HG03097 (cell line): Measurements from ENCODE around the gene SGK1.

Experiments used
- ATAC-seq: cut with Tn5 transposase; IDR thresholded peaks from one replicate; pipeline ENCODE4 v1.9.1; 2021; ENCODE audit not compliant: unreplicated experiment, low FRiP score

SGK1 gene

DNA sequence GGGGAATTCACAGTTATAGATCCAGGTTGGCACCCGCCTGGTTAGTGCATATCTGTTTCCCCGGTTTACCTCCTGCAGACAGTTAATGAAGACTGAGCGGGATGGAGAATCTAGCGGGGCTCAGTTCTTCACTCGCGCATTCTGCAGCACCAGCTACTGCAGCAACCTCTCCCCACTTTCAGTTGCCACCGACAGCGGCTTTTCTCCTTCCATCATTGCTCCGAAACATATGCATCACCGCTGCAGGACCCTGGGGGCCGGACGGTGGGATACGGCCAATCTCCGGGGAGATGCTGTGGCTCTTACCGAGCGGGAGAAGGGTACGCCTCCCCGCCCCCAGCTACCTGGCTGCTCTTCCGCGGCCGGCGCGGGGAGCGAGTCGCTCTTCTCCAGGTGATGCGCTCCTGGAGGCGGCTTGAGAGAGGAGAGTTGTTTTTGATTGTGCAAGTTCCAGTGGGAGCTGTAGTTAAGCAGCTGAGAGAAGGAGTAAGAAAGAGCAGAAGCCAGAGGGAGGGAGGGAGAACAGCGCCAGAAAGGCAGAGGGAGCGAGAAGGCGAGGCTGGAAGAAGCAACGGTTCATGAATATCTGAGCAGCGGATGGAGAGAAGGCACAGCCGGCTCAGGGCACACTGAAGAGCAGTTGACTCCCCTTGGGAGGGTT lies at the start of gene SGK1:
TSS of gene SGK1 (minus strand) at position 642 of the 661 bp plus-strand sequence. CDS start 652 bp downstream, outside the sequence.
- ATAC-seq = no peak

DNA sequence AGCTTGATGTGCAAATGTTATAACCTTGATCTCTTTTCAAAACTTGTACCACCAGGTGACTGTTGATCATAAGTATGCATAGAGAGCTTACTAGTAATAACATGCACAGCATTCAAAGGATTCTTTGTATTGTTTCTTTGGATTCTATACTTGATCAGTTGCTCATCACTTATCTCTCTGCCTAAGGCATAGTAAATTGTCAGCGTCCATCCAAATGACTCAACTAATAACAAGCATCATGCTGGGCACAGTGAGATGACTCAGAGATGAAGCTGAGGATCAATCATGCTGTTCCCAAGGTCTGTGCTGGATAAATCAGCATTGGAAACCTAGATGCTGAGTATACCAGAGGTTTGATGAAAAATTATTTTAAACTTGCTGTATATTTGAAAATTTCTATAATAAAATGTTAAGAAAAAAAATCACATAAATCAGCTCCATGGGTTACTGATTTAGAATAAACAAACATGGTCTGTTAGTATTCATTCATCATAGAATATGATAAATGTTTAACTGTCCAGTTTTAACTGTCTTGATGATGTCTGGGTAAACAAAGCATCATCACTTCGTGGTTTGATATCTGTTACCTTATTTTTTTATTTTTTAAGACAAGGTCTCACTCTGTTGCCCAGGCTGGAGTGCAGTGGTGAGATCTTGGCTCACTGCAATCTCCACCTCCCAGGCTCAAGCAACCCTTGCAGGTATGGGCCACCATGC lies 45.6 kb upstream of the SGK1 start:
- ATAC-seq = no peak

DNA sequence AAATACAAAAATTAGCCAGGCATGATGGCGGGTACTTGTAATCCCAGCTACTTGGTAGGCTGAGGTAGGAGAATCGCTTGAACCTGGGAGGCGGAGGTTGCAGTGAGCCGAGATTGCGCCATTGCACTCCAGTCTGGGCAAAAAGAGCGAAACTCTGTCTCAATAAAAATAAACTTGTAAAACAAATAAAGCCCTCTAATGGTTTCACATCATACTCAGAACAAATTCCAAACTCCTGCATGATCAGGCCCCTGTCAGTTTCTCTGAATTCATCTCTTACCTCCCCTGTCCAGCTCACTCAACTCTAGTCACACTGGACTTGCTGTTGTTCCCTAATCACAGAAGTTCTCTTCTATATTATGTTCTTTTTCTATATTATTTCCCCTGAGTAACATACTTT lies 43.1 kb upstream of the SGK1 start:
- ATAC-seq = no peak

DNA sequence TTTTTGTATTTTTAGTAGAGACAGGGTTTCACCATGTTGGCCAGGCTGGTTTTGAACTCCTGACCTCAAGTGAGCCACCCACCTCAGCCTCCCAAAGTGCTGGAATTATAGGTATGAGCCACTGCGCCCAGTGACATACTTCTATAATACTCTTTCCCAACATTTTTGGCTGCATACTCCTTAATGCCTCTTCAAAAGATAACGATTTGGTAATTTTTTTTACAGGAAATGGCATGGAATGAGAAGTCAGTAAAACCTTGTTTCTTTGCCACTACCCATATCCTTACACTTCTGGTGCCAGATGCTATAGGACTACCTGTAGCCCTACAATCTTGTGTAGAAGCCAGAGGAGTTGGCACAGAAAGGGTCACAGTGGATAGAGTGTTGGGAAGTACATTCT lies 41.4 kb upstream of the SGK1 start:
- ATAC-seq = no peak

DNA sequence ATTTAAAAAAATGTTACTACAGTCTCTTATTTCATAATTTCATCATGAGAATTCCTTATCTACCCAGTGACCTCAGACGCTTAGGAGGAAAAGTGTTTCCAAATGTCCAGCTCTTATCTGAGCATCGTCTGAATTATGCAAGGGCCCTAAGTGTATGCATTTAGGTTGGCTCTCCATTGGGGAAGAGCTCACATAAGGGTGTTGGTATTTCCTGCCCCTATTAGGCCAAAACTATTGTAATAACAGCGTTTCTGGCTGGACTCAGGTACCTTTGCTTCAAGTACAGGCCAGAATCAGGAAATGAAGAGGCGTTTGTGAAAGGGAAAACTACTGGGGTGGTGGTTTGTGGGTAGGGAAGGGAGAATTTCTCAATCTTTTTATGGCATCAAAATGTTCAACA lies 40.4 kb upstream of the SGK1 start:
- ATAC-seq = no peak

DNA sequence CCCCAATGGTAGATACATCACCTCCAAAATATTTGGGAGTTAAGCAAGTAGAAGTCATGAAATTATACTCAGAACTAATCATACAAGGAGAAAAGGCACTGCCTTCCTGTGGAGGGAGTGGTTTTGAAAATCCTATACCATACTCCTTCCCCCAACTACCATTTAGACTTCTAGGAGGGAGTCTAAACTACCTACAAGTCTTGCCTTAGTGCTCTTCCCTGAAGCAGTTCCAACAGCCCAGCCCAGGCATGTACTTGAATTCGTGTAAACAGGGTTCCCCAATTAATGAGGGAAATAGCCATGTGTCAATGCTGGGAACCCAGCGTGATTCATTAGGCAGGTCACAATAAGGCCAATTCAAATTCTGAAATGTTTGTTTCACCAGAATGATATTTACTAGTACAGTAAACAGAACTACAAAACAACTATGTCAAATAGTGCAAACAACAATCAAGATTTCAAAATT lies 39.1 kb upstream of the SGK1 start:
- no peak for ATAC-seq

DNA sequence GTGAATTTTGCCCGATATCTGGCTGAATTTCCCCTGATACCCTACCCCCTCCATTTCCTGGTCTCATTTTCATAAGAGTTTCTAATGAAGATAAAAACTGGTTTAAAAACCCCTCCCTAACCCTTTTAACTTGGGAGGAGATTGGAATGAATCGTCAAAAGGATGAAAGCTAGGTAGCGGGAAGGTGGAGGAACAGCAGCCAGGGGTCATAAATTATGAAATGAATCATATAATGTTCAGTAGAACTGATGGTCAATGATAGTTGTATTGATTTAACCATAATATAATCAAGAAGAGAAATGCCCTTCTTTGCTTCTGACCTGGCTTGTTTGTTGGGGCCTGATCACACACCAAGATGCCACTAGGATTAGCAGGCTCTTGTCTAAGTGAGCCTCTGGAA lies 38.5 kb upstream of the SGK1 start:
- no peak for ATAC-seq

DNA sequence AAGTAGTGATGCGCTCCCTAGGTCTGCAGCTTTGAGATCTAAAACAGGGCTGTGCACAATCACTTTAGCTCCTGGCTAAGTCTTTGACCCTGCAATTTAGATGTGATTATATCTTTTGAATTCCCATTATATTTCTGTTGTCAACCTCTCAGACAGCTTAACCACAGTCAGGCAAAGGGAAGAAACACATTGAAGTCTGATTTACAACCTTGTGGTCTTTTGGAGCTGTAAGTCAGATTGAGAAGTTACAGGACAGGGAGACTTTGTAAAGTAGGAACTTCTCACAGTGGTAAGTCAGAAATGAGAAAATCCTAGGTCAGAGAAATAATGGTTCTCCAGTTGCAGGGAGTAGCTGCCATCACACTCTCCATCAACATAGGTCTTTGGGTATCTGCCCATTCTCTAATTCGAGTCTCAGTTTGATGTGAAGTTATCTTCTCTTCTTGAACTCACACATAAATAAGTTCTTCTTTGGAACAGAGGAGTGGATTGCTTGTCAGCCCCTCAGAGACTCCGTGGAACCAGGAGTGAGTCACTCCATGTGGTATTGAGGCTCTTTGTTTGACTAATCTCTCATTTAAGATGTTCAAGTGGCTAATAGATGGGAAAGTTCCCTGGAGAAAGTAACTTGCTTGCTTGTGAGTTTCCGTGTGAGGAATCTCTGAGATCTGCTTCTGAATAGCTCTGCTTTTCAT lies 35.0 kb upstream of the SGK1 start:
- no peak for ATAC-seq

DNA sequence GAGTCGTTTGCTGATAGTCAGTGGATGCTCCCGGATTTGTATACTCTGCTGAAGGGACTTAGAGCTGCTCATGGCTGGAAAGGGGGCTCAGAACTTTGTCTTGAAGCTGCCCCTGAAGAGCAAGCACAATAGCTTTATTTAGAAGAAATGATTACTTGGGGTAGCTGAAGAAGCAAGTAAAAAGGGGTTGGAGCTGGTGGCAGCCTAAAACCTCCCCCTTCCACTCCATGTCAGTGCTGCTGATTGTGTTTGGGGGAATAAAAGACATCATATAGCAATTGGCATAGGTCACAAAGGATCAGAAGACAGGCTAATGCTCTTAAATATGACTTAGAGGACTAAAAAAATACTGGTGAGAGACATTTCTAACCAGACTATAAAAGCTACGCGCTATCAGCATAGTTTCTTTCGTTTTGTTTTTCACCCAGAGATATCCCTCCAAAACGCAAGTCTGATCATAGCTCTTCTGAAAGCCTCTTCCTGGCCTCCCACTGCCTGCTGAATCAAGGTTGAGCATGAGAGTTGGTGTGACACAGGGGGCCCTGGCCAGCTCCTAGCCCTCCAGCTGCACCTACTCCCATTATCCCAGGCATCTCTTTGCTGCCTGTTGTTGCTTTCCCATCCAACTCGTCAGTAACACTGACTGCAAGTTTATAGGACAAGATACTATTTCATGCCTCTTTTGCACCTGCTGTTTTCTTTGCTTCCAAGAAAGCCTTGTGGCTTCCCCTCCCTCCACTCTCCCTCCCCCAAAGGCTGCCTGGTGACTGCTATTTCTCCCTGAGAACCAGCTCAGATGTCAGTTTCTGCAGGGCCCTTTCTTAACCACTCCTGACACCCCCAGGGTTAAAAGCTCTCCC lies 33.9 kb upstream of the SGK1 start:
- ATAC-seq = no peak

DNA sequence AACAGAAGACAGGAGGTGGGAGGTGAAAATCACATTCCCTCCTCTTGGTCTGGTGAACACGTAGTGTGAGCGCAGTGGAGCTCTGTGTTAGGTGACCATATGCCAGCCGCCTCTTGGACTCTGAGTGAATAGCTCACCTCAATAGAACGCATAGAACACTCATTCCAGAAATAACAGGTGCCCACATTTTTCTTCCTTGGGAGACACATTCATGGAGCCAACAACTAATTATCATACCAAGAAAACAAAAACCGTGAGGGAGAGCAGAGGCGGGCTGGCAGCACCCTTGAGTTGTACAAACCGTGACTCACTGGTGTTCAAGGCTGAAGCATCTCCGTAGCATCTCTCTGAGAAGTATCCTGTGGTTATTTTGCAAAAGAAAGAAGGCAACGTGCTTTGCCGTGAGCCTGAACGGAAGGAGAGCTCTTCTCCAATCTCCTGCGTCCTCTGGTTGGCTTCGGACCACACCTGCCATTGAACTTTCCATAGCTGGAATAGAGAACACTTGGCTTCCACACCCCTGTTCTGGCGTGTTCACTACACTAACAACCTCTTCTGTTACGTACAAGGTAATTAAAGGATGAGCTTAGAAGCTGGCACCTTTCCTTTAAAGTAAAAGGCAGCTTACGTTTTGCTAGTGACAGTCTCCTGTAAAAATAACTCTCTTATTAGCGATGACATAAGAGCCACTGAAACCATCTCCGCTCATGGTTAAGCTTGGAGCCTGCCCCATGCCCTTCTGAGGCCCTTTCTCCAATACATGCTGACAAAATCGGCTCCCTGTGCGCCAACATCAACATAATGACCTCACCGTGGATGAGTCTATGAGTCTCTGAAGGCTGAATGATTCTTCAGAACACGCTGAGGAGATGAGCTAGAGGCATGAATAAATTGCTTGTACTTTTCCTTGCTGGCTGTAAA lies 30.2 kb upstream of the SGK1 start:
- no peak for ATAC-seq

DNA sequence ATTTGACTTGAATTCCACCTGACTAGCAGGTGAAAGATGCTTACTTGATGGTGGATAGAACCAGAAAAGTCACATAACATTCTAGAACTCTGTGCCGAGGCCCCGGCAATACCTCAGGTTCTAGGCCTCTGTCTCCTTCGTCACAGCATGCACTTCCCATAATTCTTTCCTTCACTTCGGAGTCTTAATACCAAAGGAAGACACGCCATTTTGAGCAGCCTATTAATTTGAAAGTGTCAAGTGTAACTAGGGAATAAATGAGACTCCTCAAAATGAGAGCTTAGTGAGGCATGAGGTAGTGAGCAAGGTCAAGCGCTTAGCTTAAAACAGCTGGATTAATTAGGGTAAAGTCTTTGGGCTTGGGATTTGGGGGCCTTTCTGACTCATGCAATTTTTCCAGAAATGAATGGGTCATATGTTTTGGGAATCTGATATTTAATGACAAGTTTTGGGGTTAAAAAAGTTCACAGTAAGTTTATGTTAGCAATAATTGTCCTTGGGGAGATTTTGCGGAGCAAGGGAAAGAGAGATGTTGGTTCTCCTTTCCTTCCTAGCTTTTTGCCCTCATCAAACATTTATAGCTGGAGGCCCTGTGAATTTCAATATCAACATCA lies 29.1 kb upstream of the SGK1 start:
- no peak for ATAC-seq

DNA sequence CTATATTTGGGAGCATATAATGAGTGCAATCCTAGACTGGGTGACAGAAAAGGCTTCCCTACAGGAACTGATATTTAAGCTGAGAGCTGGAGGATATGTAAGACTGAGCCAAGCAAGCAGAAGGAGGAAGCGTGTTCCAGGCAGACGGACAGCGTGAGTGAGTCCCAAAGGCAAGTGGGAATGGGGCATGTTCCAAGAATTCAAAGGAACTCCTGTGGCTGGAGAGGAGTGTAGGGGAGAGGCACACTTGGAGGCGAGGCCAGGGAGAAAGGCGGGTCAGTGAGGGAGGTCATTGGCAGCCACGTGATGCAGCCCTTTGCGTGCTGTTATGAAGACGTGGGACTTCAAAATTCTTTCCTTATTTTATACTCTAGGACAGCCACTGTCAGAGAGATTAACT lies 27.9 kb upstream of the SGK1 start:
- no peak for ATAC-seq

DNA sequence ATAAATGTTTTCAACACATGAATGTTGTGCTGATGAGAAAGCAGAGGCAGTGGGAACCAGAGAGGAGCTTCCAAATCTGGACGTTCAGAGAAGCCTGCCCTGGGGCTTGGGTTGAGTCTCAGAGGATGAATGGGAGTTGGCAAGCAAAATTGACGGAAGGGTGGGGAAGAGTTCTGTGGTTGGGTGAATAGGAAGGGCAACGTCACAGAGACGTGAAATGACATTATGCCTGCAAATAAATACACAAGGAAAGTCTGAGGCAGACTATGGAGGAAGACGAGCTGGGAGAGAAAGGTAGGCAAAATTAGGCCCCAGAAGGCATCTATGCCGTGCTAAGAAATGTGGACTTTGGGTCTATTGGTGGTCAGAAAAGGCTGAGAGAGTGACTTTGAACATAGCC lies 25.2 kb upstream of the SGK1 start:
- no peak for ATAC-seq

DNA sequence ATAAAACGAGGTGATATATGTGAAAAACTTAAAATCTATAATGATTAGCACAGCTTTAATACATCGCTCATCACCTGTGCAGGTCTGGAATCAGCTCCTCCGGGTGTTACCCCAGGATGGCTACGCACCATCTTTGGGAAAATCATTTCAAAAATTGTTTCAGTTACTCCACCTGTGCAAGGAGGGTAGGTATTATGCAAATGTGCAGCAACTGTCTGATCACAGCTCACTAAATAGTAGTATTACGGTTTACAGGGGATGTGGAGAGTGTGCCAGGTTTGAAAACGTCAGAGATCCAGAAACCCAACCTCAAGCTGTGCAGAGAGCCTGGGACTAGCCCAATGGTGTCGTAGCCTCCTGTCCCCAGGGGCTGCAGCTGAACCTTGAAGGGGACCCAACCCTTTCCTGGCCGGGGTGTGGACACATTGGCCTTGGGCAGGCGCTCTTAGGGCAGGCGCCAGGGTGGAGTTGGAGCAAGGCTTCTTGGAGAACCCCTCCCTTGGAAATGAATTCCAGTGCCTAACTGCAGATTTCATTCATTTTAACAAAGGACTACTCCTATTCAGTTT lies 24.2 kb upstream of the SGK1 start:
- ATAC-seq = no peak

DNA sequence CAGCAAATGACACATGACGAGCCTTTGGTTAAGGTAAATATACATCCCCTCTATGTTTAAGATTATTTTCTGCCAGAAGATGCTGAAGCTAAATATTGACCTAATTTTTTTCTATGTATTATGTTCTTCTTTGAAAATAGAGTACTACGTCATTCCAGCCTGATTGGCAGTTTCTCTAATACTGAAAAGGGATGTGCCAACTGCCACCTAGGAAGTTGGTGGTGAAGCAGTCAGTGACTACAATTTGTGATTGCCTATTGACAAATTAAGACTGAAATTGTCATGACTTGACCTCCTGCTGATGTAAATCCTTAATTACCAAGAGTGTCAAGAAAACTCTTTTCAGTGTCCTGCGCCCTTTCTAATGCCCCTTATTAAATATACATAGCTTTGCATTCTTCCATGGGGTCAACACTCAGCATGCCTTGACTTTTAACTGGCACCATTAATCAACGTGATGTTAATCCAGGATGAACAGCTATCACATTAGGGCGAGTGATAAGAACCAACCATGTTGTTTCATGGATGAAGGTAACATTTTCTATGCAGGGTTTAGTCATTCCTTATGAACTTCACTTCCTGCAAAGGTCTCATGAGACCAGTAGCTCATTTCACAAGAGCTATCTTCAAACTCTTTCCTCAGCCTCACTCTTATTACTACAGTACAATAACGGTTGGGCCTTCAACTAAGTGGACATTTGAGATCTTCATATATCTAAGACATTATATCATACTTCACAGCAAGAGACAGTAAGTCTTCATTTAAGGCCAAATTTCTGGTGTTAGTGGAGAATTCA lies 22.5 kb upstream of the SGK1 start:
- no peak for ATAC-seq

DNA sequence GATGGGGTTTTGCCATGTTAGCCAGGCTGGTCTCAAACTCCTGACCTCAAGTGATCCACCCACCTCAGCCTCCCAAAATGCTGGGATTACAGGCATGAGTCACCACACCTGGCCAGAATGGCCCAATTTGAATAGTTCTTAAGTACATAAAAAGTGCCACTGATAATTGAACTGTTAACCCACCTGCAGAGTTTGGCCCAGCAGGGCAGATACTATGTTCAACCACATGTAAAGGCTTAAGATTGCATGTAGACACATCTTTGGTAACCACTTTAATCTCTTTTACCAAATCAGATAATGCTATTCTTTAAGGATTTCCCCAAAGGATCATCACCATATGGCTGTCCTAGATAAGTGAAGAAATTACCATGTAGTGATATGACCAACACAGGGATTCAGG lies 21.3 kb upstream of the SGK1 start:
- no peak for ATAC-seq

DNA sequence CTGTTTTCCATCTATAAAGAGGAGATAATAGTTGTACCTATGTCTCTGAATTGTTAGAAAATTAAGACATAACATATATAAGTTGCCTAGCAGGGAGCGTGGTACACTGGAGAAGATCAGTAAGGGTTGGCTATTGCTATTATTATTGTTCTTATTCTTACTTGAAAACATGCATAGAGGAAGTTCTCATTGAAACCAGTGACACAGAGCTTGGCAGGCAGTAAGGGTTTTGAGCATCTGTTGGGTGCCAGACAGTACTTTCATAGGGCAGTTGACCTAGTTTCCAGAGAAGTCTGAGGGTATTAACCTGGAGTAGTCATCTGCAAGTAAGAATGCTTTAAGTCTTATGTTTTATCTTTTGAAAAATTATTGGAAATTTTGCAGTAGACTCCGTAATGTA lies 13.3 kb upstream of the SGK1 start:
- no peak for ATAC-seq

DNA sequence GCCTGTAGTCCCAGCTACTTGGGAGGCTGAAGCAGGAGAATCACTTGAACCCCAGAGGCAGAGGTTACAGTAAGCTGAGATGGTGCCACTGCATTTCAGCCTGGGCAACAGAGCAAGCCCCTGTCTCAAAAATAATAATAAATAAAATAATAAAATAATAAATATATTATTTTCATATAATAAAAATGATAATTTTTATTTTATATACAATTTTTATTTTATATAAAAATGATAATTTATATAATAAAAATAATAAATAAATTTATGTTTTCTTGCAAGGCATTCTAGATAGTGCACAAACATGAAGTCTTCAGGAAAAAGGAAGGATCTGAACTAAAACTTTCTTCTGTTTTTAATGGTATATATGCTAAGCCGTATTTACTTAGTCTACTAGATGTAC lies 12.6 kb upstream of the SGK1 start:
- no peak for ATAC-seq
